Nucleus accumbens (tissue), 56 donors: ENCODE results near the gene PKP2.
"Not testable (repeated sequence)": the region's sequence is repeated elsewhere in the genome, so short reads cannot be mapped to it uniquely, and the experiment has no call there.

Experiments
- DNase-seq, 56 donors: peaks; one replicate each; lab custom pipeline; 2025; lab: John Stamatoyannopoulos, UW

The PKP2 gene

GRCh38 chr12:32872416-32872815, 24.2 kb downstream of the PKP2 start:
- DNase-seq: not testable (repeated sequence)

- no peak for DNase-seq
These were observed 25.9 kb downstream of the PKP2 start for GRCh38 chr12:32870716-32871115.

- no peak for DNase-seq
These were observed 27.7 kb downstream of the PKP2 start for GRCh38 chr12:32868885-32869284.

GRCh38 chr12:32864731-32865130, 31.8 kb downstream of the PKP2 start:
- no peak for DNase-seq

DNA sequence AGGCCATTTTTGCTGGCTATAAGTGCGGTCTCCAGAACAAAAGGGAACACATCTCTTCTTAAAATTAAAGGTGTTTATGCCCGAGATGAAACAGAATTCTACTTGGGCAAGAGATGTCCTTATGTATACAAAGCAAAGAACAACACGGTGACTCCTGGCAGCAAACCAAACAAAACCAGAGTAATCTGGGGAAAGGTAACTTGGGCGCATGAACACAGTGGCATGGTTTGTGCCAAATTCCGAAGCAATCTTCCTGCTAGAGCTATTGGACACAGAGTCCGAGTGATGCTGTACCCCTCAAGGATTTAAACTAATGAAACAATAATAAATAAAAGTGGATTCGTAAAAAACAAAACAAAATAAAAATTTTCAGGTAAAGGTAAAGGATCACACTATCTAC, 33.4 kb downstream of the PKP2 start:
- DNase-seq: no peak

- DNase-seq: not testable (repeated sequence)
These were observed 34.9 kb downstream of the PKP2 start for GRCh38 chr12:32861658-32862057.

- DNase-seq: no peak
These were observed 36.4 kb downstream of the PKP2 start for GRCh38 chr12:32860192-32860591.

DNA sequence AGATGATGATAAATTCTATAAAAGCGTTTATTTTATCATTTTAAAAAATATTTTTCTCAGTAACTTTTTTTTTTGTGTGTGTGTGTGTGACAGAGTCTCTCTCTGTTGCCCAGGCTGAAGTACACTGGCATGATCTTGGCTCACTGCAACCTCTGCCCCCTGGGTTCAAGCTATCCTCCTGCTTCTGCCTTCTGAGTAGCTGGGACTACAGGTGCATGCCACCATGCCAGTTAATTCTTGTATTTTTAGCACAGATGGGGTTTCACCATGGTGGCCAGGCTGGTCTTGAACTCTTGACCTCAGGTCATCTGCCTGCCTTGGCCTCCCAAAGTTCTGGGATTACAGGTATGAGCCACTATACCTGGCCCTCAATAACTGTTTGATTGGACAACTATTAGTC, 37.2 kb downstream of the PKP2 start:
- no peak for DNase-seq

- no peak for DNase-seq
These were observed 41.9 kb downstream of the PKP2 start for GRCh38 chr12:32854716-32855115.

DNA sequence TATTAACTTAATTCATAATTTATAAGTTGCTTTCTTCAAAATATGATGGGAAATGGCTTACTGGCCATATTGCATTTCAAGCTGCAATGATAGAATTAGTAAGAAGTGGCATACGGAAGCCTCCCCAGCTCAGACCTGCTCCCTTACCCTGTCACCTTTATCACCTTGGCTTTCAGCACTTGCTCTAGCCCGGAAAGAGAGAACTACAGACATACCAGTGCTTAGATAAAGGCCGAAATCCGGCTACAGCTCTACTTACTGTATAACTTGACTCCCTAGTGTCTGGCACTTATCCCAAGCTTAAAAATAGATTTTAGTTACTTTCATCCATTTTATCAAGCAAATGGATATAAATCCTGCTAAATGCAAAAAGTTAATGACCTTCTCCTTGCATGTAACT, 42.5 kb downstream of the PKP2 start:
- no peak for DNase-seq

DNA sequence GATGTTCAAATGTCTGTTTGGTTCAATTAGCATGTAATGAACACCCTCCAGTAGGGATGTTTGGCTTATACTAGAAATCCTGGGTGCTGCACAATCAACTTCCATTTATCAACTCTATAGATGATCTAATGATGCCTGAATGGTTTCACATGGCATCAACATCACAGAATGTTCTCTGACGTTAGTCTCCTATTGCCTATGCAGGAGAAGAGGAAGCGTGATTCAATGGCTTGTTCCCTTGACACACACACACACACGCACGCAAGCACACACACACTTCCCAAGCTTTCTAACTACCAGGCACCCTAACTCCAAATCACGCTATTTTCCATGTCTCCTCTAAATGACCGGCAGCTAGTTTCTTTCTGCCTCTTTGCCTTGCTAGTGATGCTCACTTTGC, 49.3 kb downstream of the PKP2 start:
- no peak for DNase-seq

DNA sequence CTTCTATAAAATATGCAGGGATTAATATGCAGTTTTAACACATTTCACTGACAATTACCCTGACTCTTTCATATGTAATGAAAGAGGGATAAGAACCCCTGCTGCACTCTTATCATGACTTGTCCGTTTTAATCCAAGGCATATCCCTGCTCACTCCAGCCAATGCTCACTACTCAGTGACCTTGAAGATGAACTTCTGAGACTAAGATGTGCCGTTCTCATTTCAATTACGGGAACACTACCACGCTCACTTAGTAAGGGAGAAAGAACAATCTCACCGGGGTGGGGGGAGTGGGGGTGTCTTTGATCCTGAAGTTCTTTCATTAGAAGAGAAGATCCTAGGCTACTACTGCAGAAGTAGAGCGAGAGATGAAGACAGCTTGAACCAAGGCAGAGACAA, 50.5 kb downstream of the PKP2 start:
- no peak for DNase-seq

GRCh38 chr12:32843528-32844095, 53.0 kb downstream of the PKP2 start:
- DNase-seq: no peak

- no peak for DNase-seq
These were observed 55.5 kb downstream of the PKP2 start for GRCh38 chr12:32841061-32841460.

DNA sequence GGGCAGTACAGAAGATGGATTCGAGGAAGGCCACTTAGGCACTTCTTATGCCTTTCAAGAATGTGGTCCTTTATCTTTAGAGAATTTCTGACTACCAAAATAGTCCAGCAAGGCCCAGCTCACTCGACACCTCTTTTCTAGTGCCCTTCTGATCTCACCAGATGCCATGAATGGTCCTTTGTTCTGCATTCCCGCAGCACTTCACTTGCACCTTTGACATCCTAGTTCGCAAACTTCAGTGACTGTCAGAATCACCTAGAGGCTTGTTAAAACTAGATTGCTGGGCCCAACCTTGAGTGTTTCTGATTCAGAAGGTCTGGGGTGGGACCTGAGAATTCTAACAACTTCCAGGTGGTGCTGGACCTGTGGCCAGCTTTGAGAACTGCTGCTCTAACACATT, 56.7 kb downstream of the PKP2 start:
- no peak for DNase-seq

- no peak for DNase-seq
These were observed 58.6 kb downstream of the PKP2 start for GRCh38 chr12:32837974-32838373.

DNA sequence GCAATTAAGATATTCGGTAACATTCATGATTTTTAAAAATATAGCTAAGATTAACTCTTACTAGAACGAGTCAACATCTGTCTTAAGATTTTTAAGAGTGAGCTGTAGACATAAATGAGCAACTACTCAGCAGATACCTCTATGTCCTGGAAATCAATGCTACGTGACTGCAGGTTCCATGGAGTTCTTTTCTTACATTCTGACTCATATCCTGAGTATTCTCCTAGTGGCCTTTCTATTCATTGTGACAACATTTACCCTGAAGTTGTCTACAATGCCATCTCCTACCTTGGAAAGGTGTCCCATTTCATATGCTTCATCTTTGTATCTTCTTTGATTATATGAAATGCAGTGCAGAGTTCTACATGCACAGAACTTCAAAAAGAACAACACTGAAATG, 59.9 kb downstream of the PKP2 start:
- DNase-seq: no peak

GRCh38 chr12:32834122-32834521, 62.5 kb downstream of the PKP2 start:
- DNase-seq: no peak

DNA sequence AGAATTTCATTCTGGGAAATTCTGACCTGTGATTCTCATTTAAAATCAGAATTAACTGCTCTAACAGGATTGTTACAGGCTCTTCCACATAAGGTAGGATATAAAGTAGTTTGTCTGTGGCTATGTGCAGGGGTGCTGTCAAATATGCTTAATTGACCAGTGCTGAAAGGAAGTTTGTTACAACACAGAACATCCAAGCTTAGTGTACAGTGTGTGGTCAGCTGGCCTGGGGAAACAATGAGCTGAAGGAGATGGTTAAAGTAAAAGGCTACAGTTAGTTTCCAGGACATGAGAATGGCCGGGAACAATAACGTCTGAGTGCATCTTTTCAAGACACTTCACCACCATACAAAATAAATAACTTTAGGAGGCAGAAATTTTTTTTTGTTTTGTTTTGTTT, 68.0 kb downstream of the PKP2 start:
- no peak for DNase-seq

GRCh38 chr12:32828120-32828519, 68.5 kb downstream of the PKP2 start:
- no peak for DNase-seq

DNA sequence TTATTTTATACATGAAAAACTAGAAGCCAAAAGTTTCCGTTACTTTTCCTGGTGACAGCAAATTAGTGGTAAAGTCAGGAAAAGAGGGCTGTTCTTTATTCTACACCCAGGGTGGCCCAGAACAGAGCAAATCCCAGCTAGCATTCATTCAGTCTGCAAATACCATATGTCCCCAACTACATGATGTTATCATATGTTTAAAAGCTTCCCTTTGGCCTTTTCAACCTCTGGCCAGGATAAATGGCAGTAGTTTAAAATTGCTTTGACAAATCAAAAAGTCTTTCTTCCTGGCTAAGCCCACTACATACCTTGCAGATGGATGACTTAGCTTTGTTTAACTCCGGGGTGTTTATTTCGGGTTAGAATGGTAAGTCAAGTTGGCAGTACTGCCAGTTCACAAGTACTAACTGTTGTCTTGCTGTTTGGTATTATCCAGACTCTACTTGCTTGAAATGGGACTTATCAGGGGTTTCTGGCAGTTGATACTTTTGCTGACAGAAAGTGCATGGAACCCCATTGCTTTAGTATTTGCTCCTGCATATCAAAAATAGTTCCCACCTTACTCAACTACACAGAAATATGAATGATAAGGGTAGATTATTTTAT, 69.7 kb downstream of the PKP2 start:
- no peak for DNase-seq

DNA sequence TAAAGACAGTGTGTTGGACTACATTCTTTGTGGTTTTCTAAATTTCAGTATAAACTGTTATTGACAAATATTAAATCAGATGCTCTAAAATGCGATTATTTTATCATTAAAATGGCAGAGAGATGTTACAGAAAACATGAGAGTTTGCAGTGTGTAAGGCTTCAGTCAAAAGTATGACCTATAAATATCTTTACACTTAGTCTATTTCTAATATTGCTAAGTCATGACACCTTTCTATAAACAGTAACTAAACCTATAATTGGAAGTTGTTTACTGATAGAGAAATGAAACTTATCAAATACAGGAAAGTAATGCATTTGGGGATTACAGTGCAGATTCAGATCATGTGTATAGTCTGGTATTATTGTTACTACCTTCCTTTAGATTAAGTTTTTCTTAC, 72.0 kb downstream of the PKP2 start:
- DNase-seq: no peak

DNA sequence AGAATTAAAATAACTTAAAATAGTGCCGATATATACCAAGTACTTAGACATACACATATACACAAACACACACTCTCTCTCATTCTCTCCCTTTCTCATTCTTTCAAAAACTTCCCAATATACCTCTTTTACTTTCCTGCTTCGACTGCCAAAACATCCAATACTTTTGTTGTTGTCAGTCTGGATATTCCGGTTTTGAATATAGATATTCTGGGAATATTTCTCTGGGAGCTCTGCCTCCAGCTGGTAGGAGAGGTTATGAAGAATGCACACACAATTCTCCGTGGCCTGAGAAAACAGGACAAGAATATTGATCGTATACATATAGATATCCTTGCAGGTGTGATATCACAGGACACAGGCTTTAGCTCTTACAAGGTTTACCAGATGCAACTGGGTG, 74.2 kb downstream of the PKP2 start:
- no peak for DNase-seq
